Measurements from ENCODE around the gene PAPLN.
A peak's percentile ranks its signal among the peaks of the same experiment; 100 is the strongest.

PAPLN gene

GRCh38 chr14:73225496-73225895, 11.8 kb upstream of the PAPLN start:
- no peak for DNase-seq
- H3K36me3 ChIP-seq: no peaks in the 10 kb centered on the region; the same call in 1 of the 2 replicates
- no peaks in the 10 kb centered on the region for H3K27me3 ChIP-seq (ENCODE audit: insufficient read depth, low read depth, severe bottlenecking)
- H3K27ac ChIP-seq: no peak overlapping the region
- TF ChIP-seq CTCF (IDR thresholded peaks at IDR 0.05; ENCODE audit: low read depth, low read length): no peak
- H3K4me3 ChIP-seq (ENCODE audit: low read depth, low read length): no peak overlapping the region
- H3K9me3 ChIP-seq (ENCODE audit: severe bottlenecking): no peaks in the 10 kb centered on the region

GRCh38 chr14:73227812-73228781, 9.2 kb upstream of the PAPLN start:
- TF ChIP-seq CTCF (IDR thresholded peaks at IDR 0.05; ENCODE audit: low read depth, low read length): no peak
- DNase-seq: no peak
- no peaks in the 10 kb centered on the region for H3K27me3 ChIP-seq (ENCODE audit: insufficient read depth, low read depth, severe bottlenecking)
- H3K27ac ChIP-seq: no peak overlapping the region
- no peaks in the 10 kb centered on the region for H3K9me3 ChIP-seq (ENCODE audit: severe bottlenecking)
- H3K4me3 ChIP-seq (ENCODE audit: low read depth, low read length): no peak overlapping the region
- no peaks in the 10 kb centered on the region for H3K36me3 ChIP-seq

GRCh38 chr14:73230051-73230450, 7.3 kb upstream of the PAPLN start:
- Histone ChIP-seq H3K27me3 (ENCODE audit: insufficient read depth, low read depth, severe bottlenecking) (no peaks in the 10 kb centered on the region), H3K9me3 (ENCODE audit: severe bottlenecking) (no peaks in the 10 kb centered on the region), H3K4me3 (ENCODE audit: low read depth, low read length) (no peak overlapping the region), H3K36me3 (no peaks in the 10 kb centered on the region), H3K27ac (no peak overlapping the region)
- TF ChIP-seq CTCF (IDR thresholded peaks at IDR 0.05; ENCODE audit: low read depth, low read length): no peak
- DNase-seq: no peak

GRCh38 chr14:73231981-73232851, 5.1 kb upstream of the PAPLN start:
- no peaks in the 10 kb centered on the region for H3K9me3 ChIP-seq (ENCODE audit: severe bottlenecking)
- H3K36me3 ChIP-seq: no peaks in the 10 kb centered on the region
- peak; percentile 83 for DNase-seq
- no peaks in the 10 kb centered on the region for H3K27me3 ChIP-seq (ENCODE audit: insufficient read depth, low read depth, severe bottlenecking)
- no peak overlapping the region for H3K4me3 ChIP-seq (ENCODE audit: low read depth, low read length)
- peak overlapping the region; percentile 56 for H3K27ac ChIP-seq
- peak; percentile 86 for TF ChIP-seq CTCF (IDR thresholded peaks at IDR 0.05; ENCODE audit: low read depth, low read length)

- Histone ChIP-seq H3K27ac (no peak overlapping the region), H3K36me3 (no peaks in the 10 kb centered on the region), H3K4me3 (ENCODE audit: low read depth, low read length) (no peak overlapping the region), H3K9me3 (ENCODE audit: severe bottlenecking) (no peaks in the 10 kb centered on the region), H3K27me3 (ENCODE audit: insufficient read depth, low read depth, severe bottlenecking) (no peaks in the 10 kb centered on the region)
- no peak for DNase-seq
- TF ChIP-seq CTCF (IDR thresholded peaks at IDR 0.05; ENCODE audit: low read depth, low read length): no peak
These were observed 4.3 kb upstream of the PAPLN start for GRCh38 chr14:73232984-73233383.

Data from WERI-Rb-1 (cell line).